ENCODE measurements around the gene B9D2.
"Not testable (repeated sequence)": the region's sequence is repeated elsewhere in the genome, so short reads cannot be mapped to it uniquely, and the experiment has no call there.

The B9D2 gene

GRCh38 chr19:41391618-41392017 is 27.7 kb upstream of the B9D2 start:
- TF ChIP-seq, protein P1, sequence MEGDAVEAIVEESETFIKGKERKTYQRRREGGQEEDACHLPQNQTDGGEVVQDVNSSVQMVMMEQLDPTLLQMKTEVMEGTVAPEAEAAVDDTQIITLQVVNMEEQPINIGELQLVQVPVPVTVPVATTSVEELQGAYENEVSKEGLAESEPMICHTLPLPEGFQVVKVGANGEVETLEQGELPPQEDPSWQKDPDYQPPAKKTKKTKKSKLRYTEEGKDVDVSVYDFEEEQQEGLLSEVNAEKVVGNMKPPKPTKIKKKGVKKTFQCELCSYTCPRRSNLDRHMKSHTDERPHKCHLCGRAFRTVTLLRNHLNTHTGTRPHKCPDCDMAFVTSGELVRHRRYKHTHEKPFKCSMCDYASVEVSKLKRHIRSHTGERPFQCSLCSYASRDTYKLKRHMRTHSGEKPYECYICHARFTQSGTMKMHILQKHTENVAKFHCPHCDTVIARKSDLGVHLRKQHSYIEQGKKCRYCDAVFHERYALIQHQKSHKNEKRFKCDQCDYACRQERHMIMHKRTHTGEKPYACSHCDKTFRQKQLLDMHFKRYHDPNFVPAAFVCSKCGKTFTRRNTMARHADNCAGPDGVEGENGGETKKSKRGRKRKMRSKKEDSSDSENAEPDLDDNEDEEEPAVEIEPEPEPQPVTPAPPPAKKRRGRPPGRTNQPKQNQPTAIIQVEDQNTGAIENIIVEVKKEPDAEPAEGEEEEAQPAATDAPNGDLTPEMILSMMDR (IDR thresholded peaks at IDR 0.05; ENCODE audit: control insufficient read depth, extremely low read depth, insufficient read depth) = no peak
- no peak for DNase-seq (ENCODE audit: low read depth)
- H3K4me3 ChIP-seq (ENCODE audit: low read depth, low read length) = no peak overlapping the region

DNA sequence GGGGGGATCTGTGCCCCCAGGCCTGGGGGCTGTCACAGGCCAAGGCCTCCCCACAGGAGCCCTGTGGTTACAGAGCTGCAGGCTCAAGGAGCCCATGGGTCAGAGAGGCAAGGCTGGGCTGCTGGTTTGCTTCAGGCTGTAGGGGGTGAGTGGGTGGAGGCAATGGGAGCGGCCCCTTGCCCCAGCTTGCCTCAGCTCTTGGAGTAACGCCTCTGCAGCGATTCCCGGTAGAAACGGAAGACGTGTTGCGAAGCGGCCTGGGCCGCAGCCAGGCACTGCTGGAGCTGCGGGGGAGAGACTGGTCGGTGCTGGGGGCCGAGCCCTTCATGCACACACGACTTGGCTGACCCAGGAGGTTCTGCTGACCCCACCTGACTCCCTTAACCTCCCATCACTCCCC is 22.5 kb upstream of the B9D2 start:
- DNase-seq (ENCODE audit: low read depth) = no peak
- no peak overlapping the region for H3K4me3 ChIP-seq (ENCODE audit: low read depth, low read length)
- TF ChIP-seq, protein P1 (IDR thresholded peaks at IDR 0.05; ENCODE audit: control insufficient read depth, extremely low read depth, insufficient read depth) = no peak

DNA sequence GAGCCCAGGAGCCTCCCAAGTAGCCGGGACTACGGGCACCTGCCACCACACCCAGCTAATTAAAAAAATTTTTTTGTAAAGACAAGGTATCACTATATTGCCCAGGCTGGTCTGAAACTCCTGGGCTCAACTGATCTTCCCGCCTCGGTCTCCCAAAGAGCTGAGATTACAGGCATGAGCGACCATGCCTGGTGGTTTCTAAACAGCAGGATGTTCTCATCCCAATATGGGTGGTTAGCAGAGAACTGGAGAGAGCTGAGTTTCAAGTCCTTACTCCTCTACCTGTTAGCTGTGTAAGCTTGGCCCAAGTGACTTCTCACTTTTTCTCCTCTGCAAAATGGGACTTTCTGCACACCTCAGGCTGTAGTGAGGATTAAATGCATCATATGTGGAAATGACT is 20.4 kb upstream of the B9D2 start:
- H3K4me3 ChIP-seq (ENCODE audit: low read depth, low read length) = no peak overlapping the region
- no peak for DNase-seq (ENCODE audit: low read depth)
- TF ChIP-seq, protein P1 (IDR thresholded peaks at IDR 0.05; ENCODE audit: control insufficient read depth, extremely low read depth, insufficient read depth) = no peak

- not testable (repeated sequence) for H3K4me3 ChIP-seq (ENCODE audit: low read depth, low read length); DNase-seq (ENCODE audit: low read depth)
Observed at GRCh38 chr19:41381536-41381935, 17.6 kb upstream of the B9D2 start.

- no peak for DNase-seq (ENCODE audit: low read depth)
Observed at GRCh38 chr19:41377977-41378709, 14.2 kb upstream of the B9D2 start.

GRCh38 chr19:41376998-41377365 is 13.0 kb upstream of the B9D2 start:
- DNase-seq (ENCODE audit: low read depth) = no peak
- H3K4me3 ChIP-seq (ENCODE audit: low read depth, low read length) = no peak overlapping the region
- TF ChIP-seq, protein P1 (IDR thresholded peaks at IDR 0.05; ENCODE audit: control insufficient read depth, extremely low read depth, insufficient read depth) = no peak

More at GRCh38 chr19:41377977-41378709, 14.2 kb upstream of the B9D2 start:
- TF ChIP-seq, protein P1 (IDR thresholded peaks at IDR 0.05; ENCODE audit: control insufficient read depth, extremely low read depth, insufficient read depth) = no peak
- H3K4me3 ChIP-seq (ENCODE audit: low read depth, low read length) = no peak overlapping the region

DNA sequence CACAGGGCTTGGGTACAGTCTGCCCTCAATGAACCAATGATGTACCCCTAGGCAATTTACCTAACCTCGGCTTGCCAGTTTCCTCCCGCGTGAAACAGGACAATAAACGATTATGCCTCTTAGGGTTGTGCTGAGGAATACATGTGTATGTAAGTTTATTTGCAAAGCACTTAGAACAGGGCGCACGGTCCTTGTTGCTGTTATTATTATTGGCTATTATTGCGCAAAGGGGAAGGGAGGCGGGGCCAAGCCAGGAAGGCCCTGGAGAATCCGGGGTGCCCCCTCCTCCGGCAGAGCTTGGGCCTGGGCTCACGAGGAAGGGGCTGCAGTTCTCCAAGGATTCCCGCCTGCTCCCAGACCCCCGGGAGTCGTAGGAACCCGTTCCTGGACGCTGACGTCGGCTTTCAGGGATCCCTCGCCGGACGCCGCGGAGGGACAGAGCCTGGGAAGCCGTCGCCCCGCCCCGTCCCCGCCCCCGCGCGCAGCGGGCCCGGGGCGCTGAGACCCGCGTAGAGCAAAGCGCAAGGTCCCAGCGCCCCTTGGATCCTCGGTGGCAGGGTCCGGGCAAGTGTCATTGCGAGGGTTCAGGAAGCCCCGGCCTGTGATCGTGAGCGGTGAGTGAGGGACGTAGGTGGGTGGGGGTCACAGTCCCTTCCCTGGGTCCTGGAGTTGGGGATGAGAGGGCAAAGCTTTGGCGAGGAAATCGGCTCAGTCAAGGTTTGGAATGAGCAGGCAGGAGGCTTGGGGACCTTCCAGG is 12.5 kb upstream of the B9D2 start, which contains the start of gene TMEM91:
Gene TMEM91 (plus strand): TSS at position 293 of the 757 bp plus-strand sequence. CDS start 1,777 bp downstream, outside the sequence.
- H3K4me3 ChIP-seq (ENCODE audit: low read depth, low read length) = no peak within 1 kb of the TSS
- TF ChIP-seq, protein P1 (IDR thresholded peaks at IDR 0.05; ENCODE audit: control insufficient read depth, extremely low read depth, insufficient read depth) = no peak
- no peak for DNase-seq (ENCODE audit: low read depth)
